Measurements from ENCODE around the gene POLR3B. TPM values are rescaled to one million over a fixed set of nuclear protein-coding genes. Genes with fewer than 3 reads are reported as not detected.

Gene POLR3B
- total and polyA plus RNA-seq, 2 experiments from 2014 or later: 4.0 to 14.6 TPM

DNA sequence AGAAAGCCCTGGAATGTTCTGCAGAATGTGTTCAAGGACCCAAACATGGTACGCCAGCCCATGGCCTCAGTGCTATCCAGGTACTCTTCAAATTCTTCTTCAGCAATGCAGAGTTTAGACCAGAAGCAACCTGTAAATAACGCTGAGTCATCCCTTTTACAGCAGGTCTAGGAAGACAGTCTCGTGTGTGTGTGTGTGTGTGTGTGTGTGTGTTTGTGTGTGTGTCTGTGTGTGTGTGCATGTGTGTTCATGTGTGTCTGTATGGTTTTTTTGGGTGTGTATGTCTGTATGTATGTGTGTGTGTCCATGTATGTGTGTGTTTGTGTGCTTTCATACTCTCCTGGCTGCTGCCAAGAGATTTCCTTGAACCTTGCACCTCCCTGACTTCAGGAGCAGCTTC is 165.2 kb downstream of the POLR3B start (continued):
- TF ChIP-seq, protein P1, sequence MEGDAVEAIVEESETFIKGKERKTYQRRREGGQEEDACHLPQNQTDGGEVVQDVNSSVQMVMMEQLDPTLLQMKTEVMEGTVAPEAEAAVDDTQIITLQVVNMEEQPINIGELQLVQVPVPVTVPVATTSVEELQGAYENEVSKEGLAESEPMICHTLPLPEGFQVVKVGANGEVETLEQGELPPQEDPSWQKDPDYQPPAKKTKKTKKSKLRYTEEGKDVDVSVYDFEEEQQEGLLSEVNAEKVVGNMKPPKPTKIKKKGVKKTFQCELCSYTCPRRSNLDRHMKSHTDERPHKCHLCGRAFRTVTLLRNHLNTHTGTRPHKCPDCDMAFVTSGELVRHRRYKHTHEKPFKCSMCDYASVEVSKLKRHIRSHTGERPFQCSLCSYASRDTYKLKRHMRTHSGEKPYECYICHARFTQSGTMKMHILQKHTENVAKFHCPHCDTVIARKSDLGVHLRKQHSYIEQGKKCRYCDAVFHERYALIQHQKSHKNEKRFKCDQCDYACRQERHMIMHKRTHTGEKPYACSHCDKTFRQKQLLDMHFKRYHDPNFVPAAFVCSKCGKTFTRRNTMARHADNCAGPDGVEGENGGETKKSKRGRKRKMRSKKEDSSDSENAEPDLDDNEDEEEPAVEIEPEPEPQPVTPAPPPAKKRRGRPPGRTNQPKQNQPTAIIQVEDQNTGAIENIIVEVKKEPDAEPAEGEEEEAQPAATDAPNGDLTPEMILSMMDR (conservative IDR thresholded peaks at IDR 0.05; ENCODE audit: low read depth in 2 of 2): no peak
- TF ChIP-seq EZH2 (IDR thresholded peaks at IDR 0.05; ENCODE audit: low read depth, unreplicated experiment) (no peak), CREB1 (CRISPR knock-in tag; IDR thresholded peaks at IDR 0.05; ENCODE audit: low read depth) (no peak), JUNB (IDR thresholded peaks at IDR 0.05; ENCODE audit: unreplicated experiment) (no peak), ZNF114 (CRISPR knock-in tag; IDR thresholded peaks at IDR 0.05) (no peak), EZH2phosphoT487 (IDR thresholded peaks at IDR 0.05; ENCODE audit: unreplicated experiment) (no peak), POLR2AphosphoS5 (IDR thresholded peaks at IDR 0.05; ENCODE audit: low read depth) (no peak)
- TF ChIP-seq, protein P2, sequence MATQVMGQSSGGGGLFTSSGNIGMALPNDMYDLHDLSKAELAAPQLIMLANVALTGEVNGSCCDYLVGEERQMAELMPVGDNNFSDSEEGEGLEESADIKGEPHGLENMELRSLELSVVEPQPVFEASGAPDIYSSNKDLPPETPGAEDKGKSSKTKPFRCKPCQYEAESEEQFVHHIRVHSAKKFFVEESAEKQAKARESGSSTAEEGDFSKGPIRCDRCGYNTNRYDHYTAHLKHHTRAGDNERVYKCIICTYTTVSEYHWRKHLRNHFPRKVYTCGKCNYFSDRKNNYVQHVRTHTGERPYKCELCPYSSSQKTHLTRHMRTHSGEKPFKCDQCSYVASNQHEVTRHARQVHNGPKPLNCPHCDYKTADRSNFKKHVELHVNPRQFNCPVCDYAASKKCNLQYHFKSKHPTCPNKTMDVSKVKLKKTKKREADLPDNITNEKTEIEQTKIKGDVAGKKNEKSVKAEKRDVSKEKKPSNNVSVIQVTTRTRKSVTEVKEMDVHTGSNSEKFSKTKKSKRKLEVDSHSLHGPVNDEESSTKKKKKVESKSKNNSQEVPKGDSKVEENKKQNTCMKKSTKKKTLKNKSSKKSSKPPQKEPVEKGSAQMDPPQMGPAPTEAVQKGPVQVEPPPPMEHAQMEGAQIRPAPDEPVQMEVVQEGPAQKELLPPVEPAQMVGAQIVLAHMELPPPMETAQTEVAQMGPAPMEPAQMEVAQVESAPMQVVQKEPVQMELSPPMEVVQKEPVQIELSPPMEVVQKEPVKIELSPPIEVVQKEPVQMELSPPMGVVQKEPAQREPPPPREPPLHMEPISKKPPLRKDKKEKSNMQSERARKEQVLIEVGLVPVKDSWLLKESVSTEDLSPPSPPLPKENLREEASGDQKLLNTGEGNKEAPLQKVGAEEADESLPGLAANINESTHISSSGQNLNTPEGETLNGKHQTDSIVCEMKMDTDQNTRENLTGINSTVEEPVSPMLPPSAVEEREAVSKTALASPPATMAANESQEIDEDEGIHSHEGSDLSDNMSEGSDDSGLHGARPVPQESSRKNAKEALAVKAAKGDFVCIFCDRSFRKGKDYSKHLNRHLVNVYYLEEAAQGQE (IDR thresholded peaks at IDR 0.05; ENCODE audit: unreplicated experiment): no peak

DNA sequence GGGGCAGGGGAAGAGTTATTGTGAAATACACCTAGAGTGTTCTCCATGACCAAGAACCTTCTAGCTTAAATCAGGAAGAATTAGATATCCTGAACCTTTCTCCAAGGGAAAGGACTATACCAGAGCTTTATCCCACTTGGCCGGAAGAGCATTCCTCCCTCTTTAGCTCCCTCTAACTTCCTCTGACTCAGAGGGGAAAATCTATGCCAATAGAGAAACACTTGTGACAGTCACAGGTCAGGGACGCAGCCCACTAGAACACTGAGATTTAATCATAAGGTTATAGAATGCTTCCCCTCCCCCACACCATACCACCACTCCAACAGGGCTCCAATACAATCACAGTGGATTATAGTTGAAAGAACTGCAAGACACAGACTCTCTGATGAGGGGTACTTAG is 169.8 kb downstream of the POLR3B start:
- Mint-ChIP-seq H3K27me3 (ENCODE audit: insufficient read depth, low read depth, poor library complexity) (peaks cover 3% of the 10 kb centered on the region), H3K4me3 (no peak overlapping the region), H3K36me3 (ENCODE audit: low read depth) (no peaks in the 10 kb centered on the region), H3K27ac (no peak overlapping the region), H3K4me1 (no peaks in the 10 kb centered on the region), H3K9me3 (no peaks in the 10 kb centered on the region)
- H3K4me2 ChIP-seq: no peak overlapping the region
- H3K27me3 ChIP-seq (ENCODE audit: insufficient read depth): no peaks in the 10 kb centered on the region
- H3K4me1 ChIP-seq (ENCODE audit: insufficient read depth): no peaks in the 10 kb centered on the region
- DNase-seq (ENCODE audit: low spot score) (no peak), ATAC-seq (no peak)
- H3K36me3 ChIP-seq (ENCODE audit: insufficient read depth): no peaks in the 10 kb centered on the region
- no peak overlapping the region for H3K4me3 ChIP-seq
- H2AFZ ChIP-seq: no peak overlapping the region
- no peaks in the 10 kb centered on the region for H4K20me1 ChIP-seq (replicated peaks; ENCODE audit: insufficient read depth)
- no peak overlapping the region for H3K27ac ChIP-seq (ENCODE audit: low read depth)
- no peaks in the 10 kb centered on the region for H3K9me2 ChIP-seq (ENCODE audit: insufficient read depth)
- H3K79me2 ChIP-seq (replicated peaks; ENCODE audit: insufficient read depth): no peaks in the 10 kb centered on the region
- H3F3A ChIP-seq (replicated peaks; ENCODE audit: low read depth): no peaks in the 10 kb centered on the region
- TF ChIP-seq EZH2phosphoT487 (IDR thresholded peaks at IDR 0.05; ENCODE audit: unreplicated experiment) (no peak), NANOG (IDR thresholded peaks at IDR 0.05; ENCODE audit: borderline replicate concordance) (no peak), STAT1 (IDR thresholded peaks at IDR 0.05; ENCODE audit: unreplicated experiment) (no peak), JUNB (IDR thresholded peaks at IDR 0.05; ENCODE audit: unreplicated experiment) (no peak), ZNF331 (CRISPR knock-in tag; IDR thresholded peaks at IDR 0.05; ENCODE audit: low read depth) (no peak), CREB1 (CRISPR knock-in tag; IDR thresholded peaks at IDR 0.05; ENCODE audit: low read depth) (no peak)
- TF ChIP-seq, protein P3, sequence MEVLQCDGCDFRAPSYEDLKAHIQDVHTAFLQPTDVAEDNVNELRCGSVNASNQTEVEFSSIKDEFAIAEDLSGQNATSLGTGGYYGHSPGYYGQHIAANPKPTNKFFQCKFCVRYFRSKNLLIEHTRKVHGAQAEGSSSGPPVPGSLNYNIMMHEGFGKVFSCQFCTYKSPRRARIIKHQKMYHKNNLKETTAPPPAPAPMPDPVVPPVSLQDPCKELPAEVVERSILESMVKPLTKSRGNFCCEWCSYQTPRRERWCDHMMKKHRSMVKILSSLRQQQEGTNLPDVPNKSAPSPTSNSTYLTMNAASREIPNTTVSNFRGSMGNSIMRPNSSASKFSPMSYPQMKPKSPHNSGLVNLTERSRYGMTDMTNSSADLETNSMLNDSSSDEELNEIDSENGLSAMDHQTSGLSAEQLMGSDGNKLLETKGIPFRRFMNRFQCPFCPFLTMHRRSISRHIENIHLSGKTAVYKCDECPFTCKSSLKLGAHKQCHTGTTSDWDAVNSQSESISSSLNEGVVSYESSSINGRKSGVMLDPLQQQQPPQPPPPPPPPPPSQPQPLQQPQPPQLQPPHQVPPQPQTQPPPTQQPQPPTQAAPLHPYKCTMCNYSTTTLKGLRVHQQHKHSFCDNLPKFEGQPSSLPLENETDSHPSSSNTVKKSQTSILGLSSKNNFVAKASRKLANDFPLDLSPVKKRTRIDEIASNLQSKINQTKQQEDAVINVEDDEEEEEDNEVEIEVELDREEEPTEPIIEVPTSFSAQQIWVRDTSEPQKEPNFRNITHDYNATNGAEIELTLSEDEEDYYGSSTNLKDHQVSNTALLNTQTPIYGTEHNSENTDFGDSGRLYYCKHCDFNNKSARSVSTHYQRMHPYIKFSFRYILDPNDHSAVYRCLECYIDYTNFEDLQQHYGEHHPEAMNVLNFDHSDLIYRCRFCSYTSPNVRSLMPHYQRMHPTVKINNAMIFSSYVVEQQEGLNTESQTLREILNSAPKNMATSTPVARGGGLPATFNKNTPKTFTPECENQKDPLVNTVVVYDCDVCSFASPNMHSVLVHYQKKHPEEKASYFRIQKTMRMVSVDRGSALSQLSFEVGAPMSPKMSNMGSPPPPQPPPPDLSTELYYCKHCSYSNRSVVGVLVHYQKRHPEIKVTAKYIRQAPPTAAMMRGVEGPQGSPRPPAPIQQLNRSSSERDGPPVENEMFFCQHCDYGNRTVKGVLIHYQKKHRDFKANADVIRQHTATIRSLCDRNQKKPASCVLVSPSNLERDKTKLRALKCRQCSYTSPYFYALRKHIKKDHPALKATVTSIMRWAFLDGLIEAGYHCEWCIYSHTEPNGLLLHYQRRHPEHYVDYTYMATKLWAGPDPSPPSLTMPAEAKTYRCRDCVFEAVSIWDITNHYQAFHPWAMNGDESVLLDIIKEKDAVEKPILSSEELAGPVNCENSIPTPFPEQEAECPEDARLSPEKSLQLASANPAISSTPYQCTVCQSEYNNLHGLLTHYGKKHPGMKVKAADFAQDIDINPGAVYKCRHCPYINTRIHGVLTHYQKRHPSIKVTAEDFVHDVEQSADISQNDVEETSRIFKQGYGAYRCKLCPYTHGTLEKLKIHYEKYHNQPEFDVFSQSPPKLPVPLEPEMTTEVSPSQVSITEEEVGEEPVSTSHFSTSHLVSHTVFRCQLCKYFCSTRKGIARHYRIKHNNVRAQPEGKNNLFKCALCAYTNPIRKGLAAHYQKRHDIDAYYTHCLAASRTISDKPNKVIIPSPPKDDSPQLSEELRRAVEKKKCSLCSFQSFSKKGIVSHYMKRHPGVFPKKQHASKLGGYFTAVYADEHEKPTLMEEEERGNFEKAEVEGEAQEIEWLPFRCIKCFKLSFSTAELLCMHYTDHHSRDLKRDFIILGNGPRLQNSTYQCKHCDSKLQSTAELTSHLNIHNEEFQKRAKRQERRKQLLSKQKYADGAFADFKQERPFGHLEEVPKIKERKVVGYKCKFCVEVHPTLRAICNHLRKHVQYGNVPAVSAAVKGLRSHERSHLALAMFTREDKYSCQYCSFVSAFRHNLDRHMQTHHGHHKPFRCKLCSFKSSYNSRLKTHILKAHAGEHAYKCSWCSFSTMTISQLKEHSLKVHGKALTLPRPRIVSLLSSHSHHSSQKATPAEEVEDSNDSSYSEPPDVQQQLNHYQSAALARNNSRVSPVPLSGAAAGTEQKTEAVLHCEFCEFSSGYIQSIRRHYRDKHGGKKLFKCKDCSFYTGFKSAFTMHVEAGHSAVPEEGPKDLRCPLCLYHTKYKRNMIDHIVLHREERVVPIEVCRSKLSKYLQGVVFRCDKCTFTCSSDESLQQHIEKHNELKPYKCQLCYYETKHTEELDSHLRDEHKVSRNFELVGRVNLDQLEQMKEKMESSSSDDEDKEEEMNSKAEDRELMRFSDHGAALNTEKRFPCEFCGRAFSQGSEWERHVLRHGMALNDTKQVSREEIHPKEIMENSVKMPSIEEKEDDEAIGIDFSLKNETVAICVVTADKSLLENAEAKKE (CRISPR knock-in tag; IDR thresholded peaks at IDR 0.05): no peak
- TF ChIP-seq, protein P1 (conservative IDR thresholded peaks at IDR 0.05; ENCODE audit: low read depth in 2 of 2): no peak

Measured in GM23338 (cell line).